UCSD-AML1 (cell line): ENCODE measurements around the gene DNAJC30.

ENCODE experiments used
- DNase-seq: peaks from one replicate; lab custom pipeline; 2025; ENCODE audit not compliant: unreplicated experiment; lab: John Stamatoyannopoulos, UW

The DNAJC30 gene

GRCh38 chr7:73650524-73650923 is 32.7 kb downstream of the DNAJC30 start:
- no peak for DNase-seq

- DNase-seq = no peak
Observed at GRCh38 chr7:73649576-73649975, 33.7 kb downstream of the DNAJC30 start.

- DNase-seq = no peak
Observed at GRCh38 chr7:73648593-73649332, 34.5 kb downstream of the DNAJC30 start.

GRCh38 chr7:73647725-73648592 is 35.3 kb downstream of the DNAJC30 start:
- DNase-seq = no peak

GRCh38 chr7:73646785-73647724 is 36.2 kb downstream of the DNAJC30 start:
- DNase-seq = no peak

GRCh38 chr7:73645643-73646174 is 37.5 kb downstream of the DNAJC30 start:
- no peak for DNase-seq

GRCh38 chr7:73644688-73645286 is 38.5 kb downstream of the DNAJC30 start:
- no peak for DNase-seq

GRCh38 chr7:73642834-73643233 is 40.4 kb downstream of the DNAJC30 start:
- DNase-seq = no peak

GRCh38 chr7:73638911-73639310 is 44.3 kb downstream of the DNAJC30 start:
- DNase-seq = peak; percentile 11

- no peak for DNase-seq
Observed at GRCh38 chr7:73635428-73636200, 47.6 kb downstream of the DNAJC30 start.

- no peak for DNase-seq
Observed at GRCh38 chr7:73633844-73634243, 49.4 kb downstream of the DNAJC30 start.

- DNase-seq = no peak
Observed at GRCh38 chr7:73633323-73633722, 49.9 kb downstream of the DNAJC30 start.

- no peak for DNase-seq
Observed at GRCh38 chr7:73631558-73631957, 51.7 kb downstream of the DNAJC30 start.
